ENCODE results near the gene PAX8. TPM values are rescaled to one million over a fixed set of nuclear protein-coding genes. Genes with fewer than 3 reads are reported as not detected.
A peak's percentile ranks its signal among the peaks of the same experiment; 100 is the strongest.

PAX8 gene
- total RNA-seq, 1 donor from 2014 or later, result 0.68 TPM

DNA sequence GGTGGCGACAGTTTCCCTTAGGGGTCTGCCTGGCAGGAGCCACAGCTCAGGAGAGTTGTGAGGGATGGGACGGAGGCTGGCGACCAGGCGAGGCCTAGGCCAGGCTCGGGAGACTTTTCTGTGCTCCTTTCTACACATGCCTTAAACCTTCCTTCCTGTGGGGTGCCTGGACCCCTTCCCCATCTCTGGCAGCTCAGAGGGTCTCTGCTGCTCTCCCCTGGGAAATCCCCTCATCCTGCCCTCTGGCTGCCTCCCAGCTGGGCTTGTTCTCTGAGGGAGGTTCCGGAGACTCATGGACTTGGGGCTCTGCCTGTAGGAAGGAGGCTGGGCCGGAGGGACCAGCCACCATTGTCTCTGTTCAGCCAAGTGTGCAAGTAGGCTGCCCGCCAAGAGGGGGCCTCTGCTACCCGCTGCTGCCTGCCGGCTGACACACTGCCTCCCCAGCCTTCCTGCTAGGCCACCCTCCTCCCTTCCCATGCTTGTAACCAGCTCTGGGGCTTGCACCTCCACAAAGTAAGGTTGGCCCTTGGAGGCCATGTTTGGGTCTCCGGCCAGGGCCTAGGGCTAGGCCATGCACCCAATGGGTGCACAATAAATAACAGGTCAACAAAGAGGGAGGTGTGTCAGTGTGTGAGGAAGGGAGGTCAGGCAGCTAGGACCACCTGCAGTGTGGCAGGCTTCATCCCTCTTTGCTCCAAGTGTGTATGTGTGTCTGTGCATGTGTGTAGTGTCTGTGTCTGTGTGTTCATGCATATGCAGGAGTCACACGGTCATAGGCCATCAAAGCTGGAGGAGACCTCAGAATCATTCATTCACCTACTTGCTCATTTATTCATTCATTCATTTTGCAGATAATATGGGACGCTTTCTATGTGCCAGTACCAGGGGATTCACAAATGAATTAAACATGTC, 76.2 kb downstream of the PAX8 start:
- DNase-seq, result no peak

DNA sequence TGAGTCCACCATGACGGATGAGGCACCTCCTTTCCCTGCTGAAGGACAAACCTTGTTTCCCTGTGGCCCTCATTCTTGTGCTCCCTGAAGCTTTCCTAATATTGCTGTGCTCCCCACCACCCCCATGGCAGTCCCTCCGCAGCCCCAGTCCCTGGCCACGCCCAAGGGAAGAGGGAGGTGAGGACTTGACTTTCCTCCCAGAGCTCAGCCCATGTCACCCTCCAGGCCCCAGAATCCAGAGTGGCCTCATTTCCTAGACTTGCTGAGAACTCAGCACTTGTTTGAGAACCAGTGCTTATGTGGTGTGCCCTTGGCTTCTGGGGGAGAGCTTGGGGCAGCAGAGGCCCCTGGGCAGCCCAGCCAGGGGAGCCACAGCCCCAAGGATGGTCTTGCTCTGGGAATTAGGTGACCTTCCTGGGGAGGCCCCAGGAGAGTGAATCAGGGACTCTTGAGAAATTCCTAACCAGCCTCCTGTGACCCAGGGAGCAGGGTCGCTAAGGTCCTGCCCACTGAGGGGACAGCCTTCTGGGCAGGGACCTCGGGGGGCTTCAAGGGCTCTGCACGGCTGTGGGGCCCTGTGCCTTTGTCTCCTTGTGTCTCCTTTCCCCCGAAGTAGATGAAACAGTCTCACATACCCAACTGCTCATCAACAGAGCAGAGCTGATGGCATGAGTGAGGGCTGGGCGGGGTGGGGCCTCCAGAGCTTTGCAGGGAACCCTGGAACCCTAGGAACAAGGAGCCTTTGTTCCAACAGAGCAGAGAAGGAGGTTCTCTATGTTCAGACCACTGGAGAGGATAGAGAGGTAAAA, 77.0 kb downstream of the PAX8 start:
- no peak for DNase-seq

DNA sequence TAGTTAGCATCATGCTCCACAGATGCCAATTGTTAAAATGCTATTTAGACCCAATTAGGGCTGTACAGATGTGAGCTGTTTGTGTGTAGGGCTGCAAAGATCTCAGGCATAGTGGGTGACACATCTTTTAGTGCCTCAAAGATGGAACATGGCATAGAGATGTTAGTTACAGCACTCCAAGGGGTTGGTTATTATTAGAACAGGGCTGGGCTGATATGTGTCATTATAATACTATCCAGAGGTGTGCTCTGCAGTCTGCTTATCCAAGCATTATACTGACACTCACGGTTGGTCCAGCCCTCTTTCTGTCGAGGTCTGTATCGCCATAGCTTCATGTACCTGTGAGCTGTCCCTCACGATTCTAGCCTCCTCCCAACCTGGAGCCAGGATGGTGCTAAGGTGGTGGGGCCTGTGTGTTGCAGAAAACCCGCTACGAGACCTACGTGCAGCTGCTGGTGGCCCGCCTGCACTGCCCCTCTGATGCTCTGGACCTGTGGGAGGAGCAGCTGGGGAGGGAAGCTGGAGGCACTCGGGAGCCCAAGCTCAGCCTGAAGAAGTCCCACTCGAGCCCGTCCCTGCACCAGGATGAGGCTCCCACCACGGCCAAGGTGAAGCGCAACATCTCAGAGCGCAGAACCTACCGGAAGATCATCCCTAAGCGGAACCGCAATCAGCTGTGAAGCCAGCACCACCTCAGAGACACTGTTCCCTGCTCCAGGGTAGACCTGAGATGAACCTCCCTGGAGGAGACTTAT, 77.8 kb downstream of the PAX8 start:
- DNase-seq, result no peak

DNA sequence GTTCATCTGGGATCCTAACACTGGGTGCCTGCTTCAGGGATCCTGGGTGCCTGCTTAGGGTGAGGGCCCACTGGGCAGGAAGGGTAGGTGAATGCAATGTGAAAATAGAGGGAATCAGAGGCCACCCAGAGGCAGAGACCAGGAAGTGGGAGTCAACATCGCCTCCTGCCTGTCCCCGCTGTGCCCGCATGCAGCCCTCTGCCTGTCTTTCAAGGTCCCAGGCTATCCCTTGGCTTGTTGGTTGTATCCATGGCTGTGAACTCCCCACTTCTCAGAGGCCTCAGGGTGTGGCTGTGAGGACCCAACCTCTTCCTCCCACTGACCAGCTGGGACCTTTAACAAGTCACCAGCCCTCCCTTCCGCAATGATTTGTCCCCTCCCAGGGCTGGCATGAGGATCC, 78.5 kb downstream of the PAX8 start:
- DNase-seq, result no peak

DNA sequence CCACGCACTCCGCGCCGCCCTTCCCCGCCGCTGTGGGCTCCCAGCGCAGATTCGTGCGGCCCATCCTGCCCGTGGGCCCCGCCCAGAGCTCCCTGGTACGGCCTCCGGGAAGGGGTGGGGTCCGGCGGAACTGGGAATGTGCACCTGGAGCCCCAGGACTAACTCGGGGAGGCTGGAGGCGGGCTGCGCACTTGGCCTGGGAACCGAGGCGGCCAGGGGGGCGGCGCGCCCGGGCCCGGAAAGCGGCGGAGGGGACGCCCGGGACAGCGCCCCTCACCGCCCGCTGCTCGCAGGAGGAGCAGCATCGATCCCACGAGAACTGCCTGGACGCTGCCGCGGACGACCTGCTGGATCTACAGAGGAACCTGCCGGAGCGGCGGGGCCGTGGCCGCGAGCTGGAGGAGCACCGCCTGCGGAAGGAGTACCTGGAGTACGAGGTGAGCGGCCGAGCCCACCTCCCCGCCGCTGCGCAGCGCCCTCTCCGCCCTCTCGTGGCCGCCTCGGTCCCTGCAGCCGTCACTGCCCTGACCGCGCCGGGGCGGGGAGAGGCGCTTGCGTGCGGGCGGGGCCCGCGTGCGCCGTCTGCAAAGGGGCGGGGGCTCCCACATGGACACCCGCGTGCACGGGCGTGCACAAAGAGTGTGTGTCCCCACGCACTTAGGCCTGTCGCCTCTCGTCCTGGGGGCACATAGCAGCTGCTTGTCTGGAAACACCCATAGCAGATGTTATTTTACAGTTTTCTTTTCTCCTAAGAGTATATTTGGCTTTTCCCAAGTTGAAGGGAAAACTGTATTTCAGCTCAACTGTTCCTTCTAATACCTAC, 79.7 kb downstream of the PAX8 start:
- DNase-seq, result peak; percentile 83

DNA sequence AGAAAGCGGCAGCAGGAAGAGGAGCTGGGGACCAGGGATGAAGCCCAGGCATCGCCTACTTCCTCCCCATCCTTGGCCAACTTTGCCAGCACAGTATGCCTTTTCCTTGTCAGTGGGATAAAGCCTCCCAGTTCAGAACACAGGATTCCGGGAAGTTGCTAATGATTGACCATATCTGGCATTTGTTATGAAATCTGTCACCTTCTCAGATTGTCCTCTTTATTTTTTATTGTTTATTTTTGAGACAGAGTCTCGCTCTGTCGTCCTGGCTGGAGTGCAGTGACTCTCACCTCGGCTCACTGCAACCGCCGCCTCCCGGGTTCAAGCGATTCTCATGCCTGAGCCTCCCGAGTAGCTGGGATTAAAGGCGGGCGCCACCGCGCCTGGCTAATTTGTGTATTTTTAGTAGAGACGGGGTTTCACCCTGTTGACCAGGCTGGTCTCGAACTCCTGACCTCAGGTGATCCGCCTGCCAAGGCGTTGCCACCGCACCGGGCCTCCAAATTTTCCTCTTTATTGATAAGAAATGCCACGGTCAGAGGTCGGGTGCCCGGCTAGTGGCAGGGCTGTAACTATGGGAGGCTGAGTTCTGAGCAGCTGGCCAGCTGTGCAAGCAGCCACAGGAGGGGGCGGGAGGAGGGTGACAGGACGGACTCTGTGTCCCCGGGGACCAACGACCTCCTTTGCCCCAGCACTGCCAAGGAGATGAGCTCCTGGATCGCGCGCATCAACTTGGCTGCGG, 80.5 kb downstream of the PAX8 start:
- DNase-seq, result no peak

DNA sequence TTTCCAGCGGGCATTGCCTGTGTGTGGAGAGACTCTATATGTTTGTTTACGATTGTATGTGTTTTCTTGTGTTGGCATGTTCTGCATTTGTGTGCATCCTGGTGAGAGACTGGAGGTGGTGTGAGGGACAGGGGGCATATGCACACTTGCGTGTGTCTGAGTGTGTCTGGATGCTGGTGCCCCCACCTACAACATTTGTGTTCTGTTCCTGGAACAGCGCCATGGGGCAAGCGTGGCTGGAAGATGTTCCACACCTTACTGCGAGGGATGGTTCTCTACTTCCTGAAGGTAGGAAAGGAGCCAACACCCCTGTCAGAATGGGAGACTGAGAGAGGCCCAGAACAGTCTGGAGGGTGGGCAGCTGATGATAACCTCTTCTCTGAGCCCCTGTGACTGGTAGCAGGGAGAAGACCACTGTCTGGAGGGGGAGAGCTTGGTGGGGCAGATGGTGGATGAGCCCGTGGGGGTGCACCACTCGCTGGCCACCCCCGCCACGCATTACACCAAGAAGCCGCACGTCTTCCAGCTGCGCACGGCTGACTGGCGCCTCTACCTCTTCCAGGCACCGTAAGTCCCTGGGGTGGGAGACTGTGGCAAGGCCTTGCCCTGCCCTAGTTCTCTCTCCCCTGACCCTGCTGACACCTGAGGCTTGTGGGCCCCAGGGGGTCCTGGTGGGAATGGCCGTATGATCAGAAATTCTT, 81.2 kb downstream of the PAX8 start:
- no peak for DNase-seq

DNA sequence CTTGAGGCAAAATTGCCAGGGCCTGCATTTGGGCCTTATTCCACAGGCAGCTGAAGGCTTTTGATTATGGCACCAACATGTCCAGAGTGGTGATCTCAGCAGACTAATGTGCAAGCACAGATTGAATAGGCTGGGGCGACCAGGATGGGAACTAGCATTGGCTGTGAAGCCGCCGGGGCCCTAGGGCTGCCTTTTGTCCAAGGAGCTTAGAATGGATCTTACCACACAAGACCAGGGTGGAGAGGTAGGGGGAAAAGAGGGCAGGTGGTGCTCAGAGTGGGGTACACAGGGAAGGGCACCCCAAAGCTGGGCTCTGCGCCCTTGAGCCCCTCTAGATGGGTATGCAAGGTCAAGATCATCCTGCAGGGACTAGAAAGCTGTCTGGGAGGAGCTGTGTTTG, 81.9 kb downstream of the PAX8 start:
- no peak for DNase-seq

DNA sequence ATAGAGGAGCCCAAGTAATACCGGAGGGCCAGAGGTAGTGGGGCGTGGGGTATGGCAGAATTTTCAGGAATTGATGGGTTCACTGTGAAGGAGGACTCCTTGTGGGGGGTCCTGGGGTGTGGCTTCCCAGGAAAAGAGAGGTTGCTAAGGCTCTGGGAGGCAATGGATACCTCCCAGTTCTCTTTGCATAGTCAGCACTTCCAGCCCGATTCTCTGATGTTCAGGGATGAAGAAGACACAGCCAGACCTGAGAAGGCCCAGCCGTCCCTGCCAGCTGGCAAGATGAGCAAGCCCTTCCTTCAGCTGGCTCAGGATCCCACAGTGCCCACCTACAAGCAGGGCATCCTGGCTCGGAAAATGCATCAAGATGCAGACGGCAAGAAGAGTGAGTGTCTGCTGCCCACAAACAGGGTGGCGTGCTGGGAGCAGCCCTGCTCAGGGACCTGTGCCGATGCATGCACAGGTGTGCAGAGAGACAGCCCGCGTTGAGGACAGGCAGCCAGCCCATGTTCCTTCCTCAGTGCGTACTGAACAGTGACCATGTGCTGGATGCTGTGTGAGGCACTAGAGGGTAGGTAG, 82.7 kb downstream of the PAX8 start:
- DNase-seq, result no peak

DNA sequence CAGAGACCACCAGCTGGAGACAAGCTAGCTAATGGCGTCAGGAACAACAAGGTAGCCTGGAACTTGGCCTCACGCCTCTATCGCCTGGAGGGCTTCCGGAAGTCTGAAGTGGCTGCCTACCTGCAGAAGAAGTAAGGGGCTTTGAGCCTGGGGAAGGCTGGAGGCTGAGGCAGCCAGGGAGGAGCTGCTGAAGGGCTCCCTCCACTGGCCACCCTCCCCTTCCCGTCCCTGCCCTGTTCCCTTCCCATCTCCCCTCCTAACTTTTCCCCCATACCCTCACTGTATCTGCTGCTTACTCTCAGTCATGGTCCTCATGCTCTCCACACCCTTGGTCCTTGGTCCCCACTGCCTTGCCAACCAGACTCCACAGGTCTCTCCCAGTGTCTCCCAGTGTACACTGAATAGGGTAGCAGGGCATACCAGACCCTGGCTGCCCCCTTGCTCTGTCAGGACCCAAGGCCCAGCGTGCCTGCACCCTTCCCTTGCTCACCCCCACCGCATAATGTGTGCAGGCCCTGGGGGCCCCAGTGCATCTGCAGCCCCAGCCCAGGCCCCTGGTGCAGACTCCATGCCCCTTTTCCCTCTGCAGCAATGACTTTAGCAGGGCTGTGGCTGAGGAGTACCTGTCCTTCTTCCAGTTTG, 86.1 kb downstream of the PAX8 start:
- no peak for DNase-seq

DNA sequence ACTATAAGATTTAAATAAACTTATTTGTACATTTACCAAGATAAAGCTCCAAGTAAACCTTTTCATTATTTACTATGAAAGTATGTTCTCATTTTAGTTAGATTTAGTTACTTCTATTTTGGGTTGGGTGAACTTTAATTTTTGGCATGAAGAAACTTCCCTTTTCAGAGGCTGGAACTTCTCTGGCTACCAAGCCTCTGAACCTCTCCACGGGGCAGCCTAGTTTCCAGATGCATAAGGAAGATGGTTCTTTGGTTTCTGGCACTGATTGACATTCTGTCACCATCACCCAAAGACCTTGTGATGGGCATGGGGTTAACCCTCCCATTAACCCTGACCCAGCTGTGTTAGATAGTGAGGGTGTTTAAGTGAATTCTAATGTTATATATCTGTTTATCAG, 87.8 kb downstream of the PAX8 start:
- no peak for DNase-seq

DNA sequence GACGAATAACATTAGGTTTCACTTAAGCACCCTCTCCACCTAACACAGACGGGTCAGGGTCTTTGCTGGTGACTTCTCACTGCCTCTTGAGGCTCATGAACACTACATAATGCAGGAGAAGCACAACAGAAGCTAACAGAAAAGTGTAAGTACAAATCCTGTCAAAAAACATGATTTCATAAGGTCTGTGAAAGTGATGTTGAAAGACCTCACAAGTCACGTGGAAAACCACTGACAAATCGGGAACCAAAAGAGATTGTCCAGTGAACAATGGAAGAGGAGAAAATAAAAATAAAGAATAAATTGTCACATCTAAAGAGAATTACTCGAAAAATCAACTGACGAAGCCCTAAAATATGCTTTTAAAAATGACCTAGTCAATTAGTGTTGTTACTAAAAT, 91.0 kb downstream of the PAX8 start:
- no peak for DNase-seq

DNA sequence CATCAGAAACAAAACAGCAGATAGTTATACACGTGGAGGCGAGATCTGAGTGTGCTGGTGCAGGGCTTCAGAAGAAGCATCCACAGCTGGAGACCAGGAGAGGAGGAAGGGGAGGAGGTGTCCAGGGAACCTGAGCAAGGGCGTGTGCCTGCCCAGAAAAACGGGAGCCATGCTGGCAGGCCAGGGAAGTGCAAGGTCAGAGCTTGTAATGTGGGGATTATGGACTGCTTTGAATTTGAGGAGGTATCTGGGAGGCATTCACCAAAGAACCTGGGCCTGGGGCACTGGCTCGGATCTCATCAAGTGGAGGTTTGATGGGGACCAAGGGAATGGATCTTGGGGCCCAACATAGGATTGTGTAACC, 92.3 kb downstream of the PAX8 start:
- DNase-seq, result no peak

DNA sequence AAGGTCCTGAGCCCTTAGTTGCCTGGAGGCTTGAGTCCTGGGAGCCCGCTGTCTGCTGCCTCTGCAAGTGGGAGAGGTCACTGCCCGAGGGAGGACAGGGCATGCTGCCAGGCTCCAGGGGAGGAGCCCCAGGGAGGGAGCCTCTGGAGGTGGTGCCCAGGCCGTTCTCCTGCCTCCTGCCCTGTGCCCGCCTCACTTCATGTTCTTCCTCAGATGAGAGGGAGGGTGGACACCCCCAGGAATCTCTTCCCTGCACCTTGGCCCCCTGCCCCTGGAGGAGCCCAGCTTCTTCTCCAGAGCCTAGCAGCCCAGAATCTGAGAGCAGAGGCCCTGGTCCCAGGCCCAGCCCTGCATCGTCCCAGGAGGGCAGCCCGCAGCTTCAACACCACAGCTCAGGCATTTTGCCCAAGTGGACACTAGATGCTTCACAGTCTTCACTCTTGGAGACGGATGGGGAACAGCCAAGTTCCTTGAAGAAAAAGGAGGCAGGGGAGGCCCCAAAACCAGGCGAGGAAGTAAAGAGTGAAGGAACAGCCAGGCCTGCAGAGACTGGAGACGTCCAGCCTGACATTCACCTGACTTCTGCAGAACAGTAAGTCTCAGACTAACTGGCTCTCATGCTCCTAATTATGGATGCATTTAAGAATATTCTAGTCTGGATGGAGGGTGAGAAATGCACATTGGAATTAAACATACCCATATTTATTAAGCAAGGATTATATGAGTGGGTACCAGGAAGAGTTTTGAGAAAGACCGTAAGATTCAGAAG, 92.9 kb downstream of the PAX8 start:
- no peak for DNase-seq

DNA sequence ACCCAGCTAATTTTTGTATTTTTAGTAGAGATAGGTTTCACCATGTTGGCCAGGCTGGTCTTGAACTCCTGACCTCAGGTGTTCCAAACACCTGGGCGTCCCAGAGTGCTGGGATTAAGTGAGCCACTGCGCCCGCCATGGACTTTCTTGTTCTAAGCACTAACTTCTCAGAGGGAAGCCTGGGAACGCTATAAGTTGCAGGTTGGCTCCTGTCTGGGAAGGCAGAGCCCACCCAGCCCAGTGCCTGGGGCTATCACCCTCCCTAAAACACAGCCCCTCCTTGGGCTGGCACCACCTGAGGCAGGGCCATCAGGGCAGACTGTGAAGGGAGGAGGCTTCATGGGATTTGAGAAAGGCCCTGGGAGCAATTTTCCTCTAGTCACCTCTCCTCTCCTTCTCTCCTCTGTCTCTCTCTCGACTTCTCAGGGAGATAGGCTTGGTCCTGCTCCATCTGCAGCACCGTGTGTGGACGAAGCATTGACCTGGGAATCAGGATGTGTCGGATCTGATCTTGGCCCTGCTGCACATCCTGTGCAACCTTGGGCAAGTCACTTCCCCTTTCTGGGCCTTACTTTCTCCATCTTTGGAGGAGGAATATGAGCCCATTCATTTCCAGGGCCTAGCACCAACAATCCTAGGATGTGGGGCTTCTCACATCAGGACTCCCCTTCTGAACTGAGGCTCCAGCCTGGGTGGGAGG, 94.0 kb downstream of the PAX8 start:
- no peak for DNase-seq

DNA sequence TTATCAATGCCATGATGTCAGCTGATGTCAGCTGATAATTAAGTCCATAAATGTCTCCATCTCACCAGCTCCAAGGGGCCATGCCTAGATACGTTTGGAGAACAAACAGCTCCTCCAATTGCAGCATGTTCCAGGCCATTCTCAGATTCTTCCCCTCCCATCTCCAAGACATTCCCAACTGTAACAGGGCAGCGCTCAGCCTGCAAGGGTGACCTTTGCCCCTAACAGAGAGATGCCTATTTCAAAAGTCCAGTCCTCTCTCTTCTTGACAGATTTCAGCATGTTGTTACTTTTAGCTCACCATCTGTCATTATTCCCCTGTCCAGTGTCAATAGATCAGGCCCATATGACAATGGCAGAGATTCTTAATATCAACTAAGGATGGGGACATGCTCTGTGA, 95.0 kb downstream of the PAX8 start:
- DNase-seq, result no peak

DNA sequence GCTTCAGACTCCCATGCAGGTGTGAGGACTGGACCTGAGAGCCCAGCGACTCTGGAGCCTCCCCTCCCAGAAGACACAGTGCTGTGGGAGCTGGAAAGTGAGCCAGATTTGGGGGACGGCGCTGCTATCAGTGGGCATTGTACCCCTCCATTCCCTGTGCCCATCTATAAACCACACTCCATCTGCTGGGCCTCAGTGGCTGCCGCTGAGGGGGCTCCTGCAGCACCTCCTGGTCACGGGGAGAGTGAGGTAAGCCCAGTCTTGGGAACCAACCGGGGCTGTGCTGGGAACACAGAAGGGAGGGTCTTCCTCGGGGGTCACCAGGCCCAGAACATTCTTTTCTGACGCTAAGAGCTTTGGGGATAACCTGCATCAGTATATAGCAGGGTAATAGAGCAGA, 95.5 kb downstream of the PAX8 start:
- no peak for DNase-seq

DNA sequence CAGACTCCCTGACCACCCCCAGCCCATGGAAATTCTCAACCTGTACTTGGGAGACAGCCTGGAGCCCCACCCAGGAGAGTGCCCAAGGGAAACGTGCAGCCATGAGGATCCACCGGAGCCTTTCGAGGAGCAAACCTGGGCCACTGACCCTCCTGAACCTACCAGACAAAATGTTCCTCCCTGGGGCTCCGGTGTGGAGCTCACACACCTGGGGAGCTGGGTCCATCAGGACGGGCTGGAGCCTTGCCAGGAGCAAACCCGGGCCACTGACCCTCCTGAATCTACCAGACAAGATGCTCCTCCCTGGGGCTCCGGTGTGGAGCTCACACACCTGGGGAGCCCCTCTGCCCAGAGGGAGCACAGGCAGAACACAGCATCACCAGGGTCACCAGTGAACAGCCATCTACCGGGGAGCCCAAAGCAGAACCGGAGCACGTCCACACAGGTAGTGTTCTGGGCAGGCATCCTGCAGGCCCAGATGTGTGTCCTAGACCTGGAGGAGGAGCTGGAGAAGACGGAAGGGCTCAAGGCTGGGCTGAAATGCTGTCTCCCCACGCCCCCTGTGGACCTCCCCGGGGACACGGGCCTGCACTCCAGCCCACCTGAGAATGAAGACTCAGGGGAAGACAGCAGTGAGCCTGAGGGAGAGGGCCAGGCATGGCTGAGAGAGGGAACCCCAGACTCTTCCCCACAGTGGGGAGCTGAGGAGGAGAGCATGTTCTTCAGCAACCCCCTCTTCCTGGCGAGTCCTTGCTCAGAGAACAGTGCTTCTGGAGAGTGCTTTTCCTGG, 96.1 kb downstream of the PAX8 start:
- no peak for DNase-seq

Measured in dermis blood vessel endothelial cell (primary cell).